GM12891 (cell line): ENCODE results near the gene CYLD.
A peak's percentile ranks its signal among the peaks of the same experiment; 100 is the strongest.

Experiments
- DNase-seq: peaks from one replicate; pipeline ENCODE4 v3.0.0; 2011; ENCODE audit warnings: low spot score; ENCODE audit not compliant: insufficient read length
- FAIRE-seq: peaks from 2 replicates; lab custom pipeline; 2011; peaks lifted over from hg19 to GRCh38; lab: Jason Lieb, UNC
- PAX5 ChIP-seq: IDR thresholded peaks from 2 replicates; pipeline ENCODE4 v1.6.1; 2011; ENCODE audit warnings: low read length, moderate library complexity, mild to moderate bottlenecking; ENCODE audit not compliant: insufficient read depth, severe bottlenecking
- POLR2A ChIP-seq: IDR thresholded peaks from 2 replicates; pipeline ENCODE4 v1.6.1; 2011; ENCODE audit warnings: low read depth, low read length, control low read depth
- POLR2AphosphoS5 ChIP-seq: IDR thresholded peaks from 2 replicates; pipeline ENCODE4 v1.6.1; 2011; ENCODE audit warnings: low read depth, low read length, control low read depth
- POU2F2 ChIP-seq: IDR thresholded peaks from 2 replicates; pipeline ENCODE4 v1.6.1; 2011; ENCODE audit warnings: low read depth, mild to moderate bottlenecking, control low read depth, low read length, moderate library complexity
- SPI1 ChIP-seq: IDR thresholded peaks from 2 replicates; pipeline ENCODE4 v1.6.1; 2011; ENCODE audit warnings: low read depth, low read length, control low read depth
- TAF1 ChIP-seq: IDR thresholded peaks from 2 replicates; pipeline ENCODE4 v1.6.1; 2011; ENCODE audit warnings: low read depth, low read length, control low read depth

The CYLD gene

DNA sequence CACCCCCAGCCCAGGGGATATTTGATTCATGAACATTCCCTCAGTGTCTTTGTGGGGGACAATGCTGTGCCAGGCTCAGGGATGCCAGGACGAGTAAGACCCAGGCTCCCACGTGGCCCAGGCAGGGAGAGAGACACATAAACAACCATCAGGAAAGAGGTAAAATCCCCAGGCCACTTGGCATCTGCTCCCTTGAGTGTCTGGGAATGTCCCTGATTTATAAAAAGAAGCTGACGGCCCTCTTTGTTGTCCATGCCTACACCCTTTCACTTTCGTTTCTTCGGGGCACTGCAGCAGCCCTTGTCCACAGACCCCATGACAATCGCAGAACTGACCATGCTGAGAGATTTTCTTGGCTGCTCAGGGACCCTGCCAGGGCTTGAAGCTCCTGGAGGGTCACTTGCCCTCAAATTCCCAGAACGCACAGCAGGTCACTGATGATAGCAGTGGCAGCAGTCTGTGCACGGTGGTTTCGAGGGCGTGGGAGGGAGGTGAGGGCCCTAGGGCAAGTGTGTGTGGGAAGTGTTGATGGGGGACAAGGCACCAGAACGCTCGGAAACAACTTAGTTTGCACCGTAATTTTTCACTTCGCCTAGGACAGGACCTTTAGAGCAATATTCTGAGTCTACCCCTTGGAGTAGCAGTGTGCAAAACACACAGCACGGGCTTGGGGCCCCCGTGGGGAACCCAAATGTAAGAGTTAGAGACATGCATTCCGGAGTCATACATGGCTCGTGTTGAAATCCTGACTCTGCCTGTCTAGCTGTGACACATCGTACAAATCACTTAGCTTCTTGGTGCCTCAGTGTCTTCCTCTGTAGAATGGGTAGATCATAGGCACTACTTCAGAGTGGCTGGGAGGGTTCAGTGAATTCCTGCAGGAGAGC is 43.8 kb upstream of the CYLD start:
- peak; percentile 96 for FAIRE-seq
- peak; percentile 15; the same call in 1 of the 2 replicates for TF ChIP-seq TAF1
- TF ChIP-seq PAX5: no peak
- TF ChIP-seq POU2F2: peak; percentile 49; the same call in 1 of the 2 replicates
- DNase-seq: no peak

DNA sequence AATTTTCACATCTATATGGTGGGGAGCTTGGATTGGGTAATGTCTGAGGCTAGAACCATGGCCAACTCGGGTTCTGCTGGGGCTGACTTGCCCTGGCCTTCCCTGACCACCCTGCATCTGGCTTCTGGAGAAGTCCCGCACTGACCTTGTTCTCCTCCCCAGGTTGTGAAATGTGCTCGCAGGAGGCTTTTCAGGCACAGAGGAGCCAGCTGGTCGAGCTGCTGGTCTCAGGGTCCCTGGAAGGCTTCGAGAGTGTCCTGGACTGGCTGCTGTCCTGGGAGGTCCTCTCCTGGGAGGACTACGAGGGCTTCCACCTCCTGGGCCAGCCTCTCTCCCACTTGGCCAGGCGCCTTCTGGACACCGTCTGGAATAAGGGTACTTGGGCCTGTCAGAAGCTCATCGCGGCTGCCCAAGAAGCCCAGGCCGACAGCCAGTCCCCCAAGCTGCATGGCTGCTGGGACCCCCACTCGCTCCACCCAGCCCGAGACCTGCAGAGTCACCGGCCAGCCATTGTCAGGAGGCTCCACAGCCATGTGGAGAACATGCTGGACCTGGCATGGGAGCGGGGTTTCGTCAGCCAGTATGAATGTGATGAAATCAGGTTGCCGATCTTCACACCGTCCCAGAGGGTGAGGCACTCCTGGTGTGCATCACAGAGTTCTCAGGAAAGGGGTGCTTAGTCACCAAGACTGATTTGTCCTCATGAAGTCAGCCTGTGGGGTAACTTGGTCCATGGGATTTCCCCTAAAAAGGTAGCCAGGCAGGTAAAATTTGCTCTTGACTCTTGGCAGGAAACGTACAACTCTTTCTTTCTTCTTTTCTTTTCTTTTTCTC is 42.3 kb upstream of the CYLD start:
- DNase-seq (no peak), FAIRE-seq (peak; percentile 48)
- TF ChIP-seq POLR2AphosphoS5: no peak
- no peak for TF ChIP-seq SPI1
- no peak for TF ChIP-seq TAF1
- no peak for TF ChIP-seq POU2F2
- no peak for TF ChIP-seq PAX5

DNA sequence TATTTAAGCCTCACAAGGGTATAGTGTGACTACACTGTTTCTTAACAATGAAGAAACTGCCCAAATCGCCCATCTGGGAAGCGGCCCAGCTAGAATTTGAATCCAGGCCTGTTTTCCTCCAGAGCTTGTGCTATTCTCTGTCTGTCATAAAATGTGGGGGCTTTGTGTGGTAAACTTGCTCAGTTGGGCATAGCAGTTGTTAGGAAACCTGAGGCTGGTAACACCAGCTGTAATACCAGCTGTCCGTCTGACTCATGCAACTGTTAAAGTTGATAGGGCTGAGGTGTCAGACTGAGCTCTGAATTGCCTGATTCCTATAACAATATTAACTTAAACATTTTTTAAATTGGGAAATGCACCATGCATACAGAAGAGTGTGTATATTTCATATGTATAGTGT is 39.2 kb upstream of the CYLD start:
- no peak for DNase-seq
- FAIRE-seq: no peak
- no peak for TF ChIP-seq POLR2AphosphoS5
- TF ChIP-seq TAF1: no peak

DNA sequence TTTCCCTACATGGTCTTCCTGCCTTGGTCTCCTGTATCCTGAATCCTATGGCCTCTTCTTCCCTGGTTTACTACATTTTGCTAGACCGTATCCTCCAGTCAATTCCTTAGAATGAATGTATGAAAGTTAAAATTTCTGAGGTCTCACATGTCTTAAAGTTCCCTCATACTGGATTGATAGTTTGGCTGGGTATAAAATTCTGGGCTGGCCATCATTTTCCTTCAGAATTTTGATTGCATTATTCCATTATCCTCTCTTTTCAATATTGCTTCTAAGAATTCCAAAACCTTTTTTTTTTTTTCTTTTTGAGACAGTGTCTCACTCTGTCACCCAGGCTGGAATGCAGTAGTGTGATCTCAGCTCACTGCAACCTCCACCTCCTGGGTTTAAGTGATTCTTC is 37.6 kb upstream of the CYLD start:
- DNase-seq (no peak), FAIRE-seq (no peak)
- TF ChIP-seq TAF1: no peak
- TF ChIP-seq POU2F2: no peak
- no peak for TF ChIP-seq POLR2A
- TF ChIP-seq PAX5: no peak
- no peak for TF ChIP-seq POLR2AphosphoS5
- no peak for TF ChIP-seq SPI1

DNA sequence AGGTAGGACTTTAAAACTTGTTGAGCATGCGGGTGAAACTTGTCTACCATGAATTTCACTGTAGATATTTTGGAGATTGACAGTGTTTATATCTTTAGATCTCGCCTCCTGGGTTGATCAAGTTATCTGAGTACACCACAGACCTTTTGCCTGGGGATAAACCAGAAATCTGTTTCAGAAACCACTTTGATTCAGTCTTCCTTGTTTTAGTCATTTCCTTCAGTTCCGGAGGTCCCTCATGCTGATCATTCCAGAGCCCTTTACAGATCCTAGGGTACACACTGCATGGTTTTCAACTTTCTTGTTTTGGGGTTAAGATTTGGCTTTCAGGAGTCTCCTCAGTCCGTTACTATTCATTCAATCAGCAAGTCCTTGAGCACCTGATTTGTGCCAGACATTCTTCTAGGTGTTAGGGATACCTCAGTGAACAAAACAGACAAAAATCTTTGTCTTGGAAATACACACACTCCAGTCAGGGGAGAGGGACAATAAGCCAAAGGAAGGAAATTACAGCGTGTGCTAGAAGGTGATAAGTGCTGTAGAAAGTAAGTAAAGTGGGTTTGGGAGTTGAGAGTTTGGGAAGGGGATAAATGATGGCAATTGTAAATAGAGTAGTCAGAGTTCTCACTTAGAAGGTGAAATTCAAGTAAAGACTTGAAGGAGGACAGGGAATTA is 36.3 kb upstream of the CYLD start:
- DNase-seq (no peak), FAIRE-seq (no peak)
- TF ChIP-seq TAF1: no peak
- TF ChIP-seq SPI1: no peak
- no peak for TF ChIP-seq PAX5
- TF ChIP-seq POLR2AphosphoS5: no peak
- no peak for TF ChIP-seq POU2F2
- TF ChIP-seq POLR2A: no peak

DNA sequence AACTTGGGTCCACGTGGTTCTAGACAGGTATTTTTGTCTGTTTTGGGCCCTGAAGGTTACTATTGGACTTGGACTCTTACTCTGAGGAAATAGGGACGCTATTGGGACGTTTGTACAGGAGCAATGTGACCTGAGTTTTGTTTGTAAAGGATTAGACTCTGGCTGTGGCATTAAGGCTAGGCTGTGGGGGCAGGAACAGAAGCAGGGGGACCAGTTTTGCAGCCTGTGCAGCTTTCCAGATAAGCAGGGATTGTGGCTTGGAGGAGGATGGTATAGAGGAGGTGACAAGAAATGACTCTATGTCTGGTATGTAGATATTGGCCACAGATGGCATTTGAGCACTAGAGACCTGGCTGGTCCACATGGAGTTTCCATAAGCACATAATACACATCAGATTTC is 35.6 kb upstream of the CYLD start:
- no peak for TF ChIP-seq SPI1
- TF ChIP-seq TAF1: no peak
- TF ChIP-seq POLR2A: no peak
- no peak for TF ChIP-seq POU2F2
- TF ChIP-seq POLR2AphosphoS5: no peak
- no peak for TF ChIP-seq PAX5
- DNase-seq: no peak
- FAIRE-seq: no peak

DNA sequence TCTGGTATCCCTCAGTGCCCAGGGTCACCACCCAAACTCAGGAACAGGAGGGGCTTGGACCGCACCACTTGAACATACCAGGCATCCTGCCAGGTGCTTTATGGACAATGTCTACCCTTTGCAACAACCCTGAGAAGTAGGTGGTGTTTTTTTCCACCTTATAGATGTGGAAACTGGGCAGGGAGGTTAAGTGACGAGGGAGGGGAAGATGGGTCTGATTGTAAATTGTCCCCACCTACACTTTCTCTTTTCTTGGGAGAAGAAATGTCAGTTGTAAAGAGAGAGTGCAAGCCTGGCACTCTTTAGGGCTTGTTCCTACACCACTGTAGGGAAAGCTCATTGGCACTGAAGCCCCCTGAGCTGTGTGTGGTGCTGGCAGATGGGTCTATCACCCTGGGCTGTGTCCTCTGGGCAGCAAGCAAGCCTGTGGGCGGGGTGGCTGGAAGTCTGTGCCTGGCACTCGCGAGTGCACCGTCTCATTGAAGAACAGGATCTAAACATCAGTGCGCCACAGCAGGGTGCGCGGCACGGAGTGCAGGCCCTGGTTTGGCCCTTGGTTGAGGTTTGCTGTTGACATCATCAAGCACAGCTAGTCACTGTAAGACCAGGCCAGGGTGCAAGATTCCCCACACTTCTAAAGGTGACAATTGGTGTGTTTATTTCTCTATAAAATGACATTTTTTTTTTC is 33.4 kb upstream of the CYLD start:
- no peak for TF ChIP-seq SPI1
- TF ChIP-seq POLR2A: no peak
- TF ChIP-seq PAX5: no peak
- TF ChIP-seq POU2F2: no peak
- TF ChIP-seq TAF1: no peak
- TF ChIP-seq POLR2AphosphoS5: no peak
- no peak for FAIRE-seq
- no peak for DNase-seq

DNA sequence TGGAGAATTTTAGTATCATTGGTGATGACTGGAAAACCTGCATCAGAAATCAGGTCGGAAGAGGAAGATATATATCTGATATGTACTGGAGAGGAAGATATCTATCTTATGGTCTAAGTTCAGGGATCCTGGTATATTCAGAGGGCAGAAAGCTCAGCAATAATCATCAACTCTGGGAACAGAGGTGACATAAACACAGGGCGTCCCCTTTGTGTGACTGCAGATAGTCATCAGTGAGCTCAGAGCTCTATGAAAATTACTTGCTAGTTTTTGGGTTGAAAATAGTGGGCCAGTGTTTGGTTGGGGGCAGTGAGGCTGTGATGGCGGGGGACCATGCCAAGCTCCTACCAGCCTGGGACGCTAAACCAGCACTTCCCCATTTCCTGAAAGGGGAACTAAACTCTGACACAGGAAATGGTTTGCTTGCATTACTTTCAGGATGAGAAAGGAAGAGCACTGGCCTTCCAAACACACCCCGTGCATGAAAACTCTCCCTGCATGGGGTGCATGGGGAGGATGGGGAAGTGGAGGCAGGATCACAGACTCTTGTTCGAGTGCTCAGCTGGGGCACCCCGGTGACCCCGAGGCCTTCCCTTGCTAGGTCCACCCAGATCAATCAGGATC is 32.7 kb upstream of the CYLD start:
- peak; percentile 80 for FAIRE-seq
- TF ChIP-seq TAF1: no peak
- TF ChIP-seq SPI1: peak; percentile 96
- DNase-seq: no peak

DNA sequence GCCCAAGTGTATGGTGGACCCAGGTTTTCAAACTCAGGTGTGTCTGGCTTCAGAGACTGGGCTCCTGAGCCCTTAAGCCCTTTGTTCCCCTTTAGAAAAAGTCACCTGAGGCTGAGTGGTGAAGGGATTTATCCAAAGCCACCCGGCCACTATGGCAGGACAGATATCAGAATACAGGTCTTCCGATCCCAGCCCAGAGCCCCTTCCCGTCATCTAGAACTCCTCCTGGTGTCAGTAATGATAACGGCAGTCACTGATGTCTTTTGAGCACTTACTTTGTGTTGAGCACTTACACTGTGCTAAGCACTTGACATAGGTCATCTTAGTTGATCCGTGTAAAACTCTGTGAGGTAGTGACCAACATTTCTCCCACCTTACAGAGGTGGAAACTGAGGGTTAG is 31.9 kb upstream of the CYLD start:
- TF ChIP-seq PAX5 (no peak), SPI1 (no peak), TAF1 (no peak), POU2F2 (no peak), POLR2A (no peak), POLR2AphosphoS5 (no peak)
- FAIRE-seq (peak; percentile 57), DNase-seq (no peak)
